Ovary (tissue), 3 donors: ENCODE data around the gene MAN2A1.

Experiments
- POLR2A ChIP-seq: fragments of 450-650 bp; IDR thresholded peaks from one replicate; pipeline ENCODE4 v1.6.1; 2017; ENCODE audit warnings: antibody characterized with exemption, mild to moderate bottlenecking, moderate library complexity
- TF ChIP-seq, protein P1 (sequence below), 3 donors: fragments of 450-650 bp in 2 of 3; fragments of 200-600 bp in 1 of 3; IDR thresholded peaks; one replicate each; pipeline versions ENCODE4 v1.5.1 to v1.8.0; 2016 to 2022; ENCODE audit warnings: antibody characterized with exemption in 3 of 3, mild to moderate bottlenecking in 1 of 3
- donor health status: DM: no; HTN: no; CAD: no.

DNA sequence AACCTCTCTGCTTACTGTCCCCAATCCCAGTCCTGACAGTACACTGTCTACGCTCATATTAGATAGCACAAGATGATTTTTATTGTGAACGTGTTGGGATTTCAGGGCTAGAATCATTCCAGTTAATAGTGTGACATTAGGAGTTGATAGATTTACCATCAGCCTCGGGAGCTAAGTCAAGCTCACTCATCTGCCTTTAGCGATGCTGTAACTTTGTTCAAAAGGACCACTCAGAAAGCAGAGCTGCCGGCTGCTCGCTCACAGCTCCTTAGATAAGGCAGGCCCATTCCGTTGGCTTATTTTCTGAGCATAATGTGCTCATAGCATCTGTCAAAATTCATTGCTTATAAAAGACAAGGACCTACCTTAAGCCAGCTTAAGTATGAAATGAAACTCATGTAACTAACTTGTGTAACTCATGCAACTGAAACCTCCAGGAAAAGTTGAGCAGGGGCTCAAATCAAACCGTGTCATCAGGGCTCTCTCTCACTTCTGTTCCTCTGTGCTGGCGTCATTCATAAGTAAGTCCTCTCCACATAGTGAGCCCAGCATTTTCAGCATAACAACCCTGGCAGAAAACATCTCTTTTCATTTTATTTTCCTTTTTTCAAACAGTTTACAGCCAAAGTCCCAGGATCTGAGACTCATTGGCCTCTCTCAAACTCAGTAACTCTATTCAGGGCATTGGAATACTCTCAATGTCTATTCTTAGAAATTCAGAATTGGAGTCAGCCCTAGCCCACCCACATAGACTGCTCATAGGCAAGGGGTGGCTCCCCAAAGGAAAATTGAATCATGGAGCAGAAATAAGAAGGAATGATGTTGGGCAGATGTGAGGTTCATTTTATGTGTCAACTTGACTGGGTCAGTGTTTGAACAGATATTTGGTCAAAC, 208.8 kb downstream of the MAN2A1 start:
- no peak for TF ChIP-seq POLR2A
- TF ChIP-seq, protein P1, sequence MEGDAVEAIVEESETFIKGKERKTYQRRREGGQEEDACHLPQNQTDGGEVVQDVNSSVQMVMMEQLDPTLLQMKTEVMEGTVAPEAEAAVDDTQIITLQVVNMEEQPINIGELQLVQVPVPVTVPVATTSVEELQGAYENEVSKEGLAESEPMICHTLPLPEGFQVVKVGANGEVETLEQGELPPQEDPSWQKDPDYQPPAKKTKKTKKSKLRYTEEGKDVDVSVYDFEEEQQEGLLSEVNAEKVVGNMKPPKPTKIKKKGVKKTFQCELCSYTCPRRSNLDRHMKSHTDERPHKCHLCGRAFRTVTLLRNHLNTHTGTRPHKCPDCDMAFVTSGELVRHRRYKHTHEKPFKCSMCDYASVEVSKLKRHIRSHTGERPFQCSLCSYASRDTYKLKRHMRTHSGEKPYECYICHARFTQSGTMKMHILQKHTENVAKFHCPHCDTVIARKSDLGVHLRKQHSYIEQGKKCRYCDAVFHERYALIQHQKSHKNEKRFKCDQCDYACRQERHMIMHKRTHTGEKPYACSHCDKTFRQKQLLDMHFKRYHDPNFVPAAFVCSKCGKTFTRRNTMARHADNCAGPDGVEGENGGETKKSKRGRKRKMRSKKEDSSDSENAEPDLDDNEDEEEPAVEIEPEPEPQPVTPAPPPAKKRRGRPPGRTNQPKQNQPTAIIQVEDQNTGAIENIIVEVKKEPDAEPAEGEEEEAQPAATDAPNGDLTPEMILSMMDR (IDR thresholded peaks at IDR 0.05), result no peak
